GM21723 (cell line): ENCODE data around the gene C12orf50.
"Not testable (repeated sequence)": the region's sequence is repeated elsewhere in the genome, so short reads cannot be mapped to it uniquely, and the experiment has no call there.

ENCODE experiments used
- ATAC-seq: cut with Tn5 transposase; IDR thresholded peaks from one replicate; pipeline ENCODE4 v1.9.1; 2021; ENCODE audit warnings: mild to moderate bottlenecking, moderate library complexity; ENCODE audit not compliant: unreplicated experiment

Gene C12orf50, protein sequence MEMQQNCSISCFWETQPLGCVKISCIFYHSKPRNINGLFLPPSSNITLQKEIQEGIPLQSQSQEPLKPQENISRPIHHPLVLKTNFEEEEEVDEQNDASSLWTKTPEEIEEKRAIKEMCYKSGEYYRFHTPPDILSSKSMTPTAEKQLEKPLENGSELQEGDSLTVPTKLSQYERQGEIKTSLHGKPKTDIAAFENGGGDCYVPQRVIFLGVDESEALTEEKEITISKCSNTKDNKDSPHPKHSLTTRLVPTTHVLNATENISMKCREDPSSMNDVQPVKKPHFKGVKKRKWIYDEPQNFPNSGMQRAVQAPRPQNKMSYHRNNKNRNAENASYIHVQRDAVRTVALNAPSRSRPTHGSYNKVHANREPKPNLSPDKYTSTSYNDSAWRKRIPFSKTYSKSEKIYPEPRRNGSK

GRCh38 chr12:88029093-88029665 lies at the start of gene C12orf50:
TSS of gene C12orf50 (minus strand) at chr12:88029401. CDS start at chr12:88026962, 2,439 bp downstream.
- ATAC-seq = no peak

DNA sequence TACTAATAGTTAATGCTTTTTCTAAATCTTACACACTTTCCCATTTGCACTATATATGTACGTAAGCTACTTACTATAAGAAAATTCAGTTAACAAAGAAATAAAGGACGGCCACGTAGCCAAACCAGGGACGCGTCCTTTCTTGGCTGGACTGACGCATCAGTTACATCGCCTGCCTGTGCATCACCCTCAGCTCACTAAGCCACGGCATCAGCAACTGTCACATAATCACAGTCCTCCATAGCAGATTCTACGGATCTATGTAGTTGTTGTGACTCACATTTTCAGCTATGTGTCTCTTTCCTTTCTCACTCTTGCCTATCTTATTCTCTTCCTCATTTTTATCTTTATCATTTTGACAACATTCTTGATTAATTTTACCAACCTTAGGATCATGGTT lies 38.1 kb upstream of the C12orf50 start:
- ATAC-seq = no peak

- peak; percentile 84 for ATAC-seq
These were observed 34.2 kb upstream of the C12orf50 start for GRCh38 chr12:88063375-88063774.

DNA sequence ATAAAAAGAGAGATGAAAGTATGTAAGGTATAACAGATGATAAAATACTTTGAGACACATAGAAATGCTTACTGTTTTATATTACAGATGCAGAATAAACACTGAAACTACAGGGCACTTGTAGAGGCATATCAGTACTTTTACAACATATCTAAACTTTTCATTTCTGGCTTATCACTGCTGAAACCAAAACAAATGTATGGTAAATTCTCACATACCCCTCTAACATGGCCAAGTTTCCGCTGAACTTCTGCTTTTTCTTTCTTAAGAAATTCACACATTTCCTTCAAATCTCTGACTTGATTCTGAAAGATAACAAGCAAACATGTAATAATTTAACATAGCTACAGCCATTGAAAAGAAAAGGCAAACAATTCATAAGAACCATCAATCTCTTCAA lies 33.3 kb upstream of the C12orf50 start:
- peak; percentile 73 for ATAC-seq

DNA sequence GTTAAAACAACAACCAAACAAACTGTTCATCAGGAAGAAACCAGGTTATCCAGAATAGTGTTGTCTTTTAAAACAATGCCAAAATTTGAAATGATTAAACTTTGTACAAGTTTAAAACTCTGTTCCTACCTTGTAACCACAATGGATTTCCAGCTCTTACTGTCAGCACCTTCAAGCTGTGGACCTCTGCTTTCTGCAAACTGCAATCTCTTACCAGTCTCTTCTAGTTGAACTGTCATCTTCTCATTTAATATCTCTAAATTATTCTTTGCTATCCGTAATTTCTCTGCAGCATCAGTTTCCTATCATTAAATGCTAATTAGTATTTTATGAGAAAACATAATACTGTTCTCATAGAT lies 29.5 kb upstream of the C12orf50 start:
- ATAC-seq = no peak

DNA sequence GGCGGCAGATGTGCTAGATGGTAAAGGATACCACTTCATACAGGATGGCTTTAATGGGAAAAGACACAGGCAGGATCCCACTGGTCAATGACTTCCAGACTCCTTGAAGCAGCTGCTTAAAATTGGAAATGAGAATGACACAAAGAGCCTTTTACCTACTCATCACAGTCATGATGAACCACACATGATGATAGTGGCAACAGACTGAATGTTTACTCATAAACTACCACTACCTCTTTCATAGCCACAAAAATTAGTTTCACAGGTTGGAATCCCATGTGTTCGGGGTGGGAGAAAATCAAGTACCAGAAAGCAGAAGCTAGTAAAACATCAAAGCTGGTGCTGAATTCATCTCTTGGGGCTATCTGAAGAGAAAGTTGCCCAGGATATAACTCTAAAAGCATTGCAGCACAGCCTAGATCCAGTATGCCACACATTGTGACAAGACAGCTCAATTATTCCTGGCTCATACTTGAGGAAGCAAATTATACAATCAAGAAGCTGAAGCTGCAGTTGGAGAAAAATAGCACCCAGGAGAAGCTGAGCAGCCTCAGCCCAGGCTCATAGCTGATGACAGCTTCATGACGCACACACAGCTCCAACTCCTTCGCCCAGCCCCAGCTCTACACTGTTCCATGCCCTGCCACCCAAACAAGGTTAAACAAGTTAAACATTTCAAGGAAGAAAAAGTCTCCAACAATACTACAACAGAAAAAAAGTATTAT lies 29.0 kb upstream of the C12orf50 start:
- ATAC-seq = no peak

- ATAC-seq = no peak
These were observed 27.4 kb upstream of the C12orf50 start for GRCh38 chr12:88056571-88056970.

GRCh38 chr12:88052686-88053085 lies 23.5 kb upstream of the C12orf50 start:
- ATAC-seq = peak; percentile 76

DNA sequence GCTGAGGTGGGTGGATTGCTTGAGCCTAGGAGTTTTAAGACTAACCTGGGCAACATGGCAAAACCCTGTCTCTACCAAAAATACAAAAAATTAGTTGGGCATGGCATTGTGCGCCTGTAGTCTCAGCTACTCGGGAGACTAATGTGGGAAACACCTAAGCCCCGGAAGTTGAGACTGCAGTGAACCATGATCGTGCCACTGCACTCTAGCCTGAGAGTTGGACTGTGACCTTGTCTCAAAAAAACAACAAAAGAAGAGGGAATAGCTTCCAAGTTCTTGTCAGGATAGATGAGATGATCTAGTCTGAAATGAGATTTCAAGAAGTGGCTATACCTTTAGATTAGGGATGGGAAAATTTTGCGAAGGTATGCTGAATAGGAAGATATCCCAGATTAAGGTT lies 14.8 kb upstream of the C12orf50 start:
- no peak for ATAC-seq

GRCh38 chr12:88037770-88038169 lies 8.6 kb upstream of the C12orf50 start:
- ATAC-seq = no peak

GRCh38 chr12:88036353-88036965 lies 7.3 kb upstream of the C12orf50 start:
- ATAC-seq = no peak

DNA sequence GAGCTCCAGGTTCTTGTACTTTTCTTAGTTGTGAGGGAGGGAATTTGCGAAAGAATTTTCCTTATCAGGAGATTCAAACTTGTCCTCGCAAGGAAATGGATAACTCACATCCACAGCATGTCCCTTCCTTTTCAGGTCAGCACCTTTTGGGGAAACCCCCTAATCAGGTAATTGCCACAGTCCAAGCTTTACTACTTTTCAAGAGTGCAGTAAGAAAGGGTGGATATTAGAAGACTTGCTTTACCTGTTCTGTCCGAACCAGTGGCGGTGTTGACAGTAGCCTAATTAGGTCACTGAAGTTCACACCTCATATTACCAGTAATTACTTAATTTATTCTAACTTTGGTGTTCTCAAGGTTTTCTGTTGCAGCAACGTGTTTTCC lies 6.7 kb upstream of the C12orf50 start:
- peak; percentile 28 for ATAC-seq

GRCh38 chr12:88035271-88035906 lies 6.2 kb upstream of the C12orf50 start:
- peak; percentile 100 for ATAC-seq

DNA sequence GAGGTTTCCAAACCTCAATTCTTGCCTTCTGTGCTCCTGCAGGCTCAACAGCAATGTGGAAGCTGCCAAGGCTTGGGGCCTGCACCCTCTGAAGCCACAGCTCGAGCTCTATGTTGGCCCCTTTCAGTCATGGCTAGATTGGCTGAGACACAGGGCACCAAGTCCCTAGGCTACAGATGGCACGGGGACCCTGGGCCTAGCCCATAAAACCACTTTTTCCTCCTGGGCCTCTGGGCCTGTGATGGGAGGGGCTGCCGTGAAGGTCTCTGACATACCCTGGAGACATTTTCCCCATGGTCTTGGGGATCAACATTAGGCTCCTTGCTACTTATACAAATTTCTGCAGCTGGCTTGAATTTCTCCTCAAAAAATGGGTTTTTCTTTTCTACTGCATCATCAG lies 2.0 kb upstream of the C12orf50 start:
- not testable (repeated sequence) for ATAC-seq

DNA sequence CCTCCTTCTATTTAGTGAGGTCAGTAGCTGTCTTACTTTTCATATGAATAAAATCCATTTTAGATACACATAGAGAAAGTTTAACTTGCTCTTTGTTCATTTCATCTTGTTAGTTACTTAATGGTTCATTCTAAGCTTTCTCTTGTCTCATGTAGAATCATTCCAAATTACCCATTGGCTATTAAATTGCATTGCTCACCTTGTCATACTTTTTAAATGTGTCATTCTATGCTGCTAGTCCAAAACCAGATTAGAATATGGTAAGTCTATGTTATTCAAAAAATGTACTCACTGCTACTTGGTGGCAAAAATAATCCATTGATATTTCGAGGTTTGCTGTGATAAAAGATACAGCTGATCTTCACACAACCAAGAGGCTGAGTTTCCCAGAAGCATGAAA lies 3.0 kb downstream of the C12orf50 start:
- no peak for ATAC-seq

DNA sequence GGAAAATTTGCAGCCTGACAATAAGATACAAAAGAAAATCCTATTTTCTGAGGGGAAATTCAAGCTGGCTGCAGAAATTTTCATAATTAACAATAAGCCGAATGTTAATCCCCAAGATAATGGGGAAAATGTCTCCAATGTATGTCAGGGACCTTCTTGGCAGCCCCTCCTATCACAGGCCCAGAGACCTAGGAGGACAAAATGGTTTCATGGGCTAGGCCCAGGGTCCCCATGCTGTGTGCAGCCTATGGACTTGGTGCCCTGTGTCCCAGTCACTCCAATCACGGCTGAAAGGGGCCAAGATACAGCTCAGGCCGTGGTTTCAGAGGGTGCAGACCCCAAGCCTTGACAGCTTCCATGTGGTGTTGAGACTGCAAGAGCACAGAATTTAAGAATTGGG lies 11.2 kb downstream of the C12orf50 start:
- ATAC-seq = no peak

DNA sequence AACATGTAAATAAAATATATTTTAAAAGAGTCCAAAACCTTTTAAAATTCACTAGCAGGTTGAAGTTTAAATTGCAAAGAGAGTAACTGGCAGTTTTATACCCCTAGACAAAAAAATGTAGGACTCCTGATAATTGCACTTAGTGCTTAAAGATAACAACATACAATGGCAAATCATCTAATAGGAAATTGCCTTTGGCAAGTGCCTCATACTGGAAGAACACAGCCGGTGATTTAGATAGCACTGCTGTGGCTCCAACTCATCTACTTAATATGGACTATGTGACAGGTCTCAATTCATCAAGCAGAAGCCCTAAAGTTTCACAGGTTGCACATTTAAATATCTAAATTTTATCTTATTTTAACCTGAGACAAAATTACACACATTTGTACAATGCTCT lies 13.4 kb downstream of the C12orf50 start:
- no peak for ATAC-seq

DNA sequence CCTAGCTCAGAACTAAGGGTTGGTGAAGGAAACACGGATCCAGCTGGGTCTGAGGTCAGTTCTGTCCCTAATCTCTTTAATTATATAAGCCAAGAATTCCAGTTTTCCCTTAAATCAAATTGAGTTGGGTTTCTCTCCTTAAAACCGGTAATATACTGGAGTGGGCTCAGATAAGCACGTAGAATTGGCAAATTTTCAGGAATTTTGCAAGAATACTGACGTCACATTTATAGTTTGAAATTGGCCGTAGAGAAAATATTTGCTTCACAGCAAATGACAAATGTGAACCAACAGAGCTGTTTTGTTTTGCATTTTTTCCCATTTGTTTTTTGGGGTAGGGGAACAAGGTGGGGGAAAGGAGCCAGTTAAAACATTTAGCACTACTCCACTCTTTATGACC lies 17.4 kb downstream of the C12orf50 start:
- no peak for ATAC-seq

- no peak for ATAC-seq
These were observed 22.9 kb downstream of the C12orf50 start for GRCh38 chr12:88006351-88006750.

DNA sequence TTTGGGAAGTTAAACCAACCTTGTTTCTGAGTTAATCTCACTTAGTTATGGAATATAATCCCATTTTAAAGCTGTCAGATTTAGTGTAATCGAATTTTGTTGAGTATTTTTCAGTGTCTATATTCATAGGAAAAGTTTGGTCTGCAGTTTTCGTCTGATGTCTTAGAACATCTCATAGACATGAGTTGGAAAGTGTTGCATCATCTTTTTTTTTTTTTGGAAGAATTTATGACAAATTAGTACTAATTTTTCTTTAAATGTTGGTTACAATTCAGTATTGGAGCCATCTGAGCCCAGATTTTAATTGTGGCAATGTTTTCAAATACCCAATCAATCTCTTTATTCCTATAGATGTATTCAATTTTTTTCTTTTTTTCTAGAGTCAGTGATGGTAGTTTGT lies 27.9 kb downstream of the C12orf50 start:
- no peak for ATAC-seq

DNA sequence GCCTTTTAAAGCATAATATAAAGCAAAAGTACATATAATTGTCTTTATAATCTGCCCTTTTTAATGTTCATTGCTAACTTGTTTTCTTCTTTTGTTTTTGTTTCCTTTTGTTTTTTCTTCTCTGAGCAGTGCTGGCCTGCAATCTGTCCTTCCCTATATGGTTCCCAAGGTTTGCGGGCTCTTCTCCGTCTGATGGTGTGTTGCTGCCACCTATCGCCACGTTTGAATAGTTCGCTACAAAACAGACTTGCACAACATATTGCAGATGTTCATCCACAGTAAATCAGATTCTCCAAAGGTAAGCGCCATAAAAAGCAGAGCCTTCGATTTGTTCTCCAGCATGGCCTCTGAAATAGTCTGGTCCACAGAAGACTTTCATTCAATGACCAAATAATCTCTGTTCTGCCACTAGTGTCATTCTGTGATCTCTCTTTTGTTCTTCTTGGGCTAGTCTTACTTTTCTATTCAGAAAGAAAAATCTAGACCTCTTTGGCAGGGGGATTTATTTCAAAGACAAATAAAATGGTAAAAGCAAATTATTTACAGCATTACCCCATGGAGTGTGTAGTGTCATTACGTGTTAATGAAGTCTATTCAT lies 33.5 kb downstream of the C12orf50 start:
- peak; percentile 95 for ATAC-seq
